AG04450 (cell line): Measurements from ENCODE around the gene CCDC88B. TPM values are rescaled to one million over a fixed set of nuclear protein-coding genes. Genes with fewer than 3 reads are reported as not detected.

ENCODE experiments used
- CTCF ChIA-PET: fragments of 300-600, 350-600 bp; formaldehyde crosslinking; extraction: SDS; loops from one replicate; lab custom pipeline; 2022; ENCODE audit warnings: antibody characterized with exemption, inconsistent platforms; lab: Charles Lee
- POLR2A ChIA-PET: fragments of 350-600 bp; formaldehyde crosslinking; extraction: SDS; loops from one replicate; lab custom pipeline; 2021; ENCODE audit warnings: antibody characterized with exemption, inconsistent platforms; lab: Yijun Ruan, JAX
- DNase-seq: peaks from one replicate; pipeline ENCODE4 v3.0.0-alpha.2; 2011; ENCODE audit warnings: low read depth, low spot score
- H3K27ac ChIP-seq: one replicate; pipeline ENCODE4 v1.5.1; 2012; ENCODE audit warnings: low read depth, low read length, control low read depth
- H3K27me3 ChIP-seq: one replicate; pipeline ENCODE4 v1.6.0; 2012; ENCODE audit warnings: low read length; ENCODE audit not compliant: control insufficient read depth, insufficient read depth
- H3K4me3 ChIP-seq: 2 replicates; pipeline ENCODE4 v1.5.1; 2011; ENCODE audit warnings: mild to moderate bottlenecking, low read depth, low read length, control low read depth
- H3K9me3 ChIP-seq: 2 replicates; pipeline ENCODE4 v1.5.1; 2012; ENCODE audit warnings: low read length; ENCODE audit not compliant: control insufficient read depth, insufficient read depth
- CTCF ChIP-seq: IDR thresholded peaks from 2 replicates; pipeline ENCODE4 v1.5.1; 2011; ENCODE audit warnings: low read depth, low read length, control low read depth, inconsistent platforms
- polyA plus RNA-seq: library from polyadenylated mRNA; depleted of rRNA; stranded (reverse); fragments of >200 nt; gene quantifications from 2 replicates; pipeline ENCODE4 v1.2.3, GENCODE V29; 2011

Gene CCDC88B
- polyA plus RNA-seq, 1 experiment, result 1.4 TPM

GRCh38 chr11:64373598-64373974, 33.6 kb downstream of the CCDC88B start:
- no peak overlapping the region for H3K4me3 ChIP-seq
- ChIA-PET POLR2A (no interaction called here), CTCF (interaction anchor here (1.4 kb wide), 1 partner anchor 18 kb away, joined by 3 read pairs; no protein-coding TSS in a partner anchor)
- DNase-seq, result no peak
- H3K27me3 ChIP-seq, result no peaks in the 10 kb centered on the region
- no peak for TF ChIP-seq CTCF
- H3K27ac ChIP-seq, result no peak overlapping the region
- H3K9me3 ChIP-seq, result peaks cover 4% of the 10 kb centered on the region; the same call in 1 of the 2 replicates

- DNase-seq, result no peak
- Histone ChIP-seq H3K9me3 (peaks cover 7% of the 10 kb centered on the region; the same call in 1 of the 2 replicates), H3K4me3 (no peak overlapping the region), H3K27ac (no peak overlapping the region), H3K27me3 (peaks cover 8% of the 10 kb centered on the region)
- POLR2A ChIA-PET, result no interaction called here
- CTCF ChIA-PET, result interaction anchor here (1.3 to 2.4 kb wide), 2 partner anchors 22 to 75 kb away, joined by 3 to 8 read pairs; no protein-coding TSS in a partner anchor
- TF ChIP-seq CTCF, result no peak
Measured at GRCh38 chr11:64376071-64376470, 36.1 kb downstream of the CCDC88B start.

- DNase-seq, result no peak
- POLR2A ChIA-PET, result no interaction called here
- CTCF ChIA-PET, result no interaction called here
Measured at GRCh38 chr11:64378335-64378880, 38.4 kb downstream of the CCDC88B start.

DNA sequence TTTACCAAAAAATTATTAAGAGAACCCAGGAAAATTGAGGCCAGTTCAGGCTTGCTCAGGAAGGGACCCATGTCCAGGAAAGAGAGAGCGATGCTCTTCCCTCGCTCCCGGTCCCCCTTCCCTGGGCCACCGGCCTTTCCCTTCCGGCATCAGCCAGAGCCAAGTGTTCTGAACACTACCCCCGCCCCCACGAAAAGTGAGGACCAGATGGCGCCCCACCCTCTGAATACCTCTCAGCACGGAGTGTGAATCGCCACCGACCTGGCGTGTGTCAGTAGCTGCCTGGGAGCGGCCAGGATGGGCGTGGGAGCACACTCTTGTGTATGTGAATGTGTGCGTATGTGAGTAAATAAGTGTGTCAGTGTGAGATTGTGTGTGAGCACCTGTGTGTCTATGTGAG, 39.2 kb downstream of the CCDC88B start:
- Histone ChIP-seq H3K4me3 (no peak overlapping the region), H3K9me3 (peaks cover 7% of the 10 kb centered on the region; the same call in 1 of the 2 replicates), H3K27ac (no peak overlapping the region), H3K27me3 (peaks cover 12% of the 10 kb centered on the region)
- CTCF ChIA-PET, result no interaction called here
- TF ChIP-seq CTCF, result no peak
- POLR2A ChIA-PET, result no interaction called here
- no peak for DNase-seq

More at GRCh38 chr11:64378335-64378880, 38.4 kb downstream of the CCDC88B start:
- Histone ChIP-seq H3K9me3 (peaks cover 7% of the 10 kb centered on the region; the same call in 1 of the 2 replicates), H3K27me3 (peaks cover 11% of the 10 kb centered on the region), H3K27ac (no peak overlapping the region), H3K4me3 (no peak overlapping the region)
- TF ChIP-seq CTCF, result no peak

DNA sequence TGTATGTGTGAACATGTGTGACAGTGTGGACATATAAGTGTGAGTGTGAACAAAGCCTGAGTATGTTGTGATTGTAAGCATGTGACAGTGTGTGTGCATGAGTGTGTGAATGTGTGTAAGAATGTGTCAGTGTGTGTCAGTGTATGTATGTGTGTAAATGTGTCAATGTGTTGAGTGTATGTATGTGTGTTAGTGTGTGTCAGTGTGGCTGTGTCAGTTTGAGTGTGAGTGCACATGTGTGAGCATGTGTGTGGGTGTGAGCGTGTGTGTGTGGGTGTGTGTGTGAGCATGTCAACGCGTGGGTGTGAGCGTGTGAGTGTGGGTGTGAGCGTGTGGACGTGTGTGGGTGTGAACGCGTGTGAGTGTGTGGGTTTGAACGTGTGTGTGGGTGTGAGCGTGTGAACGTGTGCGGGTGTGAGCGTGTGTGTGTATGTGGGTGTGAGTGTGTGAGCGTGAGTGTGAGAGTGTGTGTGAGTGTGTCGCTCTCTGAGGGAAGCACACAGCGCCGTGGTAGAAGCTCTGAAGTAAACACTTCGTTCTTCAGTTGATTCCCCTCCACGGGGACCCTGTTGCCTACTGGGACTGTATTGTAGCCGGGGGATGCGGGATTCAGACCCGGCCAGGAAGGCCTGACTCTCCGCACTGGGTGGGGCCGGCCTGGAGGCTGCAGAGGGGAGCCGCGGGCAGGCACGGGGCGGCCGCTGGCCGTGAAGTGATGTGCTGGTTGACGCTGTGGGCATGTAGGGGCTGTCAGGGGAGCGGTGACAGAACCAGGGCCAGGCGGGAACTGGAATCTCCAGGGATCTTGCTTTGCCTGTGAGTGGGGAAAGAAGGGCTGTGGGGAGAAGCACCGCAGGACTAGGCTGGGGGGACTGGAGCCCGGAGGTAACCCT, 40.1 kb downstream of the CCDC88B start:
- POLR2A ChIA-PET, result no interaction called here
- TF ChIP-seq CTCF, result no peak
- peaks cover 14% of the 10 kb centered on the region for H3K27me3 ChIP-seq
- no peak for DNase-seq
- H3K9me3 ChIP-seq, result peaks cover 7% of the 10 kb centered on the region; the same call in 1 of the 2 replicates
- H3K4me3 ChIP-seq, result no peak overlapping the region
- no peak overlapping the region for H3K27ac ChIP-seq
- CTCF ChIA-PET, result no interaction called here
